Stimulated activated CD8-positive, alpha-beta memory T cell treated with anti-CD3 and anti-CD28 coated beads, Interleukin-15, amount 100 ng/mL, for 1 hour (primary cell): ENCODE measurements around the gene PLD3.
A peak's percentile ranks its signal among the peaks of the same experiment; 100 is the strongest.

ENCODE experiments used
- DNase-seq: peaks from one replicate; pipeline ENCODE4 v3.0.0-alpha.2; 2020; ENCODE audit warnings: low read depth

The PLD3 gene

GRCh38 chr19:40414542-40415535 lies 66.3 kb downstream of the PLD3 start:
- DNase-seq: no peak

DNA sequence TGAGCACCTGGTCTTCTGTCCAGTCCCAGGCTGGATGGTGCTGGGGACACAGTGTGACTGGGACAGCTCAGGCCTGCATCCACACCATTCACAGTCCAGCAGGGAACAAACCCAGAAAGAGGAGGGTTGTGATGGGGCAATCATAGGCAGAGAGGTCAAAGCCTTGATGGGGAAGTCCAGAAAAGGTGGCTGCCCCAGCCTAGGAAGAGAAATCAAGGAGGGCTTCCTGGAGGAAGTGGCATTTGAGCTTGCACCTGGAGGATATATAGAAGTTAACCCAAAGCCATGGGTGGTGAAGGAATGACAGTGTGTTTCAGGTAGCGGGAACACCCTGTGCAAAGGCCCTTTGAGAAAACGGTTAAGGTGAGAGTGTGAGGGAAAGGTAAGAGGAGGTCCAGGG lies 67.3 kb downstream of the PLD3 start:
- DNase-seq: no peak

DNA sequence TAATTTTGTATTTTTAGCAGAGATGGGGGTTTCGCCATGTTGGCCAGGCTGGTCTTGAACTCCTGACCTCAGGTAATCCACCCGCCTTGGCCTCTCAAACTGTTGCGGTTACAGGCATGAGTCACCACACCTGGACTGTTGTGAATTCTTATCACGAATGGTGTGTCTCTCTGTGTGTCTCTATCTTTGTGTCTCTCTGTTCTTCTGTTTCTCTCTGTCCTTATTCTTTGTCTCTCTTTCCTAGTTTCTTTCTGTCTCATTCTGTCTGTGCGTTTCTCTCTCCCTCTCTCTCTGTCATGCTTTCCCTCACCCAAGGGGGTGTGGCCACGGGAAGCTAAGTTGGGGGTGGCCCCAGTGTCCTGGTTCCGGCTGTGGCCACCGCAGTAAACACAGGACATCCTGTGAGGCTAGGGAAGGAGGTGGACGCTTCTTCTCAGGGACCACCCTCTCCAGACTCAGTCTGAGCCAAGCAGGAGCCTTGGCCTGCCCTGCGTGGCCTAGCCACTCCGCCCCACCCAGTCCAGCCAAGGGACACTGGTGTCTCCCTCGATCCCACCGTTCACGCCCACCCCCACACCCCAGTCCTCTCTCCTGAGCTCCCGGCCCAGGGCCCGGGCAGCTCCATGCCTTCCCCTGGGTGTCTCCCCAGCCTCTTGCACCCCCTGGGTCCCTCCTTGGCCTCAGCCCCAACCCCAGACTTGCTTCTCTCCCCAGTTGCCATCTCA lies 68.6 kb downstream of the PLD3 start:
- DNase-seq: no peak

GRCh38 chr19:40417643-40417981 lies 69.1 kb downstream of the PLD3 start:
- no peak for DNase-seq

DNA sequence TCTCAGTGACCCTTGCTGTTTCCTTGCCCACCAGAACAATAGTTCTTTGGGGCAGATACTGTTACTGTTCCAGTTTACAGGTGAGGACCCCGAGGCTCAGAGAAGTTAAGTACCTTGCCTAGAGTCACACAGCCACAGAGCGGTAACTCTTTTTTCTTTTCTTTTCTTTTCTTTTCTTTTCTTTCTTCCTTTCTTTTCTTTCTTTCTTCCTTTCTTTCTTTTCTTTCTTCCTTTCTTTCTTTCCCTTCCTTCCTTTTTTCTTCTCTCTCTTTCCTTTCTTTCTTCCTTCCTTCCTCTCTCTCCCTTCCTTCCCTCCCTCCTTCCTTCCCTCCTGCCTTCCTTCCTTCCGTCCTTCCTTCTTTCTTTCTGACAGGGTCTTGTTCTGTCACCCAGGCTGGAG lies 69.5 kb downstream of the PLD3 start:
- DNase-seq: no peak

- DNase-seq: no peak
Measured at GRCh38 chr19:40419066-40419612, 70.6 kb downstream of the PLD3 start.

DNA sequence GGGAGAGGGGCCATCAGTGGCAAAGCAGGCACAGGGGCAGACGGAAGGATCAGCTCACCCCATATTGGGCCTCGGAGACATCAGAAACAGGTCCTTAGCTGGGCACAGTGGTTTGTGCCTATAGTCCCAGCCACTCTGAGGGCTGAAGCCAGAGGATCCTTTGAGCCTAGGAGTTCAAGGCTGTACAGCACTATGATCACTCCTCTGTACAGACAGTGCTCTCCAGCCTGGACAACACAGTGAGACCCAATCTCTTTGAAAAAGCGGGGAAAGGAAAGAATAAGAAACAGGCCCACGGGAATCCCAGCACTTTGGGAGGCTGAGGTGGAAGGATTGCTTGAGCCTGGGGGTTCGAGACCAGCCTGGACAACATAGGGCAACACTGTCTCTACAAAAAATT lies 71.3 kb downstream of the PLD3 start:
- no peak for DNase-seq

GRCh38 chr19:40420451-40420765 lies 71.9 kb downstream of the PLD3 start:
- no peak for DNase-seq

DNA sequence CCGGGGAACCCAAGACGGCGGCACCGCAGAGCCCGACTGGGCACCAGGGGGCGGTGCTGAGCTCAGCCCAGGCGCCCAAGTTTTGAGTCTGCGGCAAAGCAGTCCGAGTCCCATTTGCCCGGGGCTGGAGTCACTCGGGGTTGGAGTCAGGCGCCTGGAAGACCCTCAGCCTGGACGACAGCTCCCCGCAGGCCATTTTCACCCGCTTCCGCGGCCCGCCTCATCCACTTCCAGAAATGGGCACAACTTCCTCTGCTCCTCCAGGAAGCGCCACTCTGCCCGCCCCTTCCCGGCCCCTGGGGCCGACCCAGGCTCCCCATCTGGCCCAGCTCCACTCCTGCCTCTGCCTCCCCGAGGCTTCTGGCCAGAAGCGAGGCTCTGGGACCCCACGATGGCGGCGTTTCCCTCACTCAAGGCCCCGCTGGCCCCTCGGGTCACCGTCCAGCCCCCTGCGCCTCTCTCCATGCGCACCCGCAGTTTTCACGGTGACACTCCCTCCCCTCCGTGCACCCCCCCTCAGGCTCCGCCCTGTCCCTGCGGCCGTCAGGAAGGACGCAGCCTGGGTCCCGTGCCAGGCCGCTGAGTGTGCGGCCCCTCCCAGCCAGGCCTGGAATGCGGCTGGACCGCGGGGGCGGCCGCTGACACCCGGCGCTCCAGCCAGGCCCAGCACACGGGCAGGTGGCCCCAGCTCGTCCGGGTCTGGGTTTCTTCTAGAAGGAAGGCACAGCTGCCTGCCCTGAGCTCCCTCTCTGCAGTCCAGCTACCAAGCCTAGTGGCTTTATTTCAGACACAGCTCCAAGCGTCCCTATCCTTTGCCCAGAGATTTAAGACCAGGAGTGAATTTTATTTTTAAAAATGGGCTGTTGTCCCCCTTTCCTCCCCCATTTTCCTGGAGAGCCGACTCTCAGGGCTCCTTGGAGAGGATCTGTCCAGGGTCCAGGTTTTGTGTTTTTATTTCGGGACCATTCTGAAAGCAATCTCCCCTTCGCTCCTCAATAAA lies 72.6 kb downstream of the PLD3 start:
- peak; percentile 52 for DNase-seq

DNA sequence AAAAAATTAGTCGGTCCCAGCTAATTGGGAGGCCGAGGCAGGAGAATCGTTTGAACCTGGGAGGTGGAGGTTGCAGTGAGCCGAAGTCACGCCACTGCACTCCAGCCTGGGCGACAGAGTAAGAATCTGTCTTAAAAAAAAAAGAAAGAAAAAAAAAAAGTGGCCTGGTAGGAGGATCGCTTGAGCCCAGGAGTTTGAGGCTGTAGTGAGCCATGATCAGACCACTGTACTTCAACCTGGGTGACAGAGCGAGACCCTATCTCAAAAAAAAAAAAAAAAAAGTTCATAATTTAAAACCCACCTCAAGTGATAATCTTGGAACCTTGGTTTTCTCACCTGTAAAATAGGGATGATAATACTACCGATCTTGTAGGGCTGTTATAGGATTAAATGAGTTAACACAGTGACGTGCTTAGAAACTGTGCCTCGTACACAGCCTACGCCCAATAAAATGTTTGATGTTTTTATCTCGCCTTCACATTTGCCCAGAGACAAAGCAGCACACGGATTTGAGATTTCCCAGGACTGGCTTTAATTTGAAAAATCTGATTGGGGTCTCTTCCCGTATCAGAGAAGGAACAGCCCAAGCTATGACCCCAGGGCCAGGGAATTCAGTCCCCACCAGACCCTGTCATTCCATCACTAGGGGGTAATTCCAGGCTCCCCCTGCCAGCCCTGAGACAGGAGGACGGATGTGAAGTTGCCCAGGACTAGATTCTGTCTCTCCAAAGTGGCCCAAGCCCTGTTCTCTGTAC lies 73.7 kb downstream of the PLD3 start:
- no peak for DNase-seq

DNA sequence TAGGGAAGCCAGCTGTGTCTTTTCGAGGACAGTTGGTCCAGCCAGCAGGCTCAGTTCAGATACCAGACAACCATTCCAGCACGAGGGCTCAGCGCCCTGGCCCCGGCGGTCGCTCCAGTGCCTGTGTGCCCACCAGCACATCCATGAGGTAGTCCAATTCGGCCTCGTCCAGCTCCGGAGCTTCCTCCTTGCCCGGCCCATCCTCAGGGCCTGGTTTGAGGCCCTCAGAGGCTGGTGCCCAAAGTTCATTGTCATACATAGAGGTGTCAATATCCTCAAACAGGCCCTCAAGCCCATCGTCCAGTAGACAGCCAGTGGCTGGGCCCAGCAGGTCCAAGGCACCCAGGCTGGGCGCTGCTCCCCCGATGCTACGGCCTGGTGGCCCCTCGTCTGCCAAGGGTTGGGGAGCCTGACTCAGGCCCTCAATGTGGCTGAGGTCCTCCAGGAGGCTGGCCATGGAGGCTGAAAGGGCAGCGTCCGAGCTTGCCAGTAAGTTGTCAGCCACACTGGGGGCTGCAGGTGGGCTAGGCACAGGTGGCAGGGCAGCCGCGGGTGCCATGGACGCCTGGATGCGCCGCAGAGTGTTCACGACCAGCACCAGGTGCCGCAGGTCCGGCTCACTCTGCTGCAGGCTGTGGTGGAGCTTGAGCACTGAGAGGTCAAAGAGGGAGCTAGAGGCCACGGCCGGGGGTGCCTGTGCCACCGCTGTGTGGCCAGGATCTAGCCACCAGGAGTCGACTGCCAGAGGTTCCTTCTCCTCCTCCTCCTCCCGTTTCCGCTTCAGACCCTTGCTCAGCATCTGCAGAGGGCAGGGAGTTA lies 74.5 kb downstream of the PLD3 start:
- no peak for DNase-seq

DNA sequence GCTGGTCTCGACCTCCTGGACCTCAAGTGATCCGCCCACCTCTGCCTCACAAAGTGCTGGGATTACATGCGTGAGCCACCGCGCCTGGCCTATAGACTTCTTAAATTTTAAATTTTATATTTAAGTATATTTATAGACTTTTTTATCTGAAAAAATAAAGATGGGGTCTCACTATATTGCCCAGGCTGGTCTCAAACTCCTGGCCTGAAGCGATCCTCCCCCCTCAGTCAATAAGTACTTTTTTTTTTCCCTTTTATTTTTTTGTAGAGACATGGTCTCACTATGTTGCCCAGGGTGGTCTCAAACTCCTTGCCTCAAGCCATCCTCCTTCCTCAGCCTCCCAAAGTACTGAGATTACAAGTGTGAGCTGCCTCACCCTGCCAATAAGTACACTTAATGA lies 75.4 kb downstream of the PLD3 start:
- no peak for DNase-seq

GRCh38 chr19:40424637-40425449 lies 76.3 kb downstream of the PLD3 start:
- no peak for DNase-seq

GRCh38 chr19:40425450-40426287 lies 77.2 kb downstream of the PLD3 start, which contains the start of gene SERTAD1:
TSS of gene SERTAD1 (minus strand) at chr19:40425992. CDS start at chr19:40423546, 2,446 bp downstream.
- peak; percentile 100 for DNase-seq
